Gastrocnemius medialis (tissue), 4 donors: ENCODE data around the gene ARMC3.

ENCODE experiments used
- POLR2A ChIP-seq, 2 donors: fragments of 450-650 bp; IDR thresholded peaks; one replicate each; pipeline ENCODE4 v1.6.1; 2017; ENCODE audit warnings: antibody characterized with exemption in 2 of 2, mild to moderate bottlenecking in 2 of 2, moderate library complexity in 2 of 2
- TF ChIP-seq, protein P1 (sequence below), 5 experiments: fragments of 450-650 bp in 3 of 5; fragments of 200-600 bp in 2 of 5; sonication (generic) in 2 of 5; IDR thresholded peaks in 4 of 5; conservative IDR thresholded peaks in 1 of 5; 1 replicate in 4 of 5; 2 replicates in 1 of 5; pipeline ENCODE4 v1.5.1; 2016 to 2019; ENCODE audit warnings: antibody characterized with exemption in 5 of 5, mild to moderate bottlenecking in 3 of 5, moderate library complexity in 3 of 5

DNA sequence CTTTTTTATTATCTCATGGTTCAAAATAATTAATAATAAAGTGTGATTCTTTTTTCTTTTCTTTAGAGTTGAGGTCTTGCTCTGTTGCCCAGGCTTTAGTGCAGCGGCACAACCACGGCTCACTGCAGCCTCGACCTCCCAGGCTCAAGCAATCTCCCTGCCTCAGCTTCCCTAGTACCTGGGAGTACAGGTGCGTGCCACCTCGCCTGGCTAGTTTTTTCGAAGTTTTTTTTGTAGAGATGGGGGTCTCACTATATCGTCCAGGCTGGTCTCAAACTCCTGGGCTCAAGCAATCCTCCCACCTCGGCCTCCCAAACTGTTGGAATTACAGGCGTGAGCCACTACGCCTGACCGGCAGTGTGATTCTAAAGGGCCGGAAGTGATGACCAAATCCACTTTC is 139.5 kb downstream of the ARMC3 start:
- TF ChIP-seq, protein P1, sequence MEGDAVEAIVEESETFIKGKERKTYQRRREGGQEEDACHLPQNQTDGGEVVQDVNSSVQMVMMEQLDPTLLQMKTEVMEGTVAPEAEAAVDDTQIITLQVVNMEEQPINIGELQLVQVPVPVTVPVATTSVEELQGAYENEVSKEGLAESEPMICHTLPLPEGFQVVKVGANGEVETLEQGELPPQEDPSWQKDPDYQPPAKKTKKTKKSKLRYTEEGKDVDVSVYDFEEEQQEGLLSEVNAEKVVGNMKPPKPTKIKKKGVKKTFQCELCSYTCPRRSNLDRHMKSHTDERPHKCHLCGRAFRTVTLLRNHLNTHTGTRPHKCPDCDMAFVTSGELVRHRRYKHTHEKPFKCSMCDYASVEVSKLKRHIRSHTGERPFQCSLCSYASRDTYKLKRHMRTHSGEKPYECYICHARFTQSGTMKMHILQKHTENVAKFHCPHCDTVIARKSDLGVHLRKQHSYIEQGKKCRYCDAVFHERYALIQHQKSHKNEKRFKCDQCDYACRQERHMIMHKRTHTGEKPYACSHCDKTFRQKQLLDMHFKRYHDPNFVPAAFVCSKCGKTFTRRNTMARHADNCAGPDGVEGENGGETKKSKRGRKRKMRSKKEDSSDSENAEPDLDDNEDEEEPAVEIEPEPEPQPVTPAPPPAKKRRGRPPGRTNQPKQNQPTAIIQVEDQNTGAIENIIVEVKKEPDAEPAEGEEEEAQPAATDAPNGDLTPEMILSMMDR (IDR thresholded peaks at IDR 0.05 in 4 of 5, conservative IDR thresholded peaks at IDR 0.05 in 1 of 5), result no peak
- TF ChIP-seq POLR2A (IDR thresholded peaks at IDR 0.05), result no peak
